H1 (cell line): ENCODE results near the gene GNG10. TPM values are rescaled to one million over a fixed set of nuclear protein-coding genes. Genes with fewer than 3 reads are reported as not detected.

Experiments used
- JUN ChIP-seq: IDR thresholded peaks from 2 replicates; pipeline ENCODE4 v1.6.1; 2011; ENCODE audit warnings: low read depth, mild to moderate bottlenecking, improper control_type of control experiment, low read length
- POLR2AphosphoS5 ChIP-seq: IDR thresholded peaks from 2 replicates; pipeline ENCODE4 v1.6.1; 2011; ENCODE audit warnings: low read depth, low read length
- RAD21 ChIP-seq, 2 experiments: IDR thresholded peaks in 1 of 2; conservative IDR thresholded peaks in 1 of 2; 2 replicates each; pipeline ENCODE4 v1.6.1; 2011; ENCODE audit warnings: low read depth in 2 of 2, low read length in 2 of 2, improper control_type of control experiment in 1 of 2, inconsistent platforms in 1 of 2, mild to moderate bottlenecking in 1 of 2, moderate library complexity in 1 of 2
- RNF2 ChIP-seq: fragments of 200-900, 300-1000 bp; sonication (generic); IDR thresholded peaks from 2 replicates; pipeline ENCODE4 v1.7.1; 2016; ENCODE audit warnings: borderline replicate concordance, low read depth, mild to moderate bottlenecking, antibody characterized with exemption, low read length; ENCODE audit not compliant: poor library complexity, severe bottlenecking; ENCODE audit errors: missing control alignments
- SUZ12 ChIP-seq: fragments of 200-600 bp; sonication (generic); IDR thresholded peaks from 2 replicates; pipeline ENCODE4 v1.6.1; 2012; ENCODE audit warnings: mild to moderate bottlenecking, inconsistent platforms, low read length, moderate library complexity, mixed read lengths
- polyA plus RNA-seq, 7 experiments: library from polyadenylated mRNA; depleted of rRNA in 3 of 7; stranded (reverse) in 5 of 7; unstranded in 2 of 7; fragments of >200 nt in 5 of 7; fragments of 200-250 nt in 2 of 7; gene quantifications; 1 replicate in 5 of 7; 2 replicates in 1 of 7; 4 replicates in 1 of 7; pipeline versions ENCODE4 v1.2.1 to v1.2.3, GENCODE V29; 2011 to 2013; ENCODE audit warnings: missing spikeins in 2 of 7, mixed read lengths in 2 of 7
- total RNA-seq: library from RNA; stranded (reverse); fragmentation: NEBNext Ultra II Directional; extraction: Animal tissue kit (Norgen Biotek cat#: 25700); gene quantifications from 2 replicates; pipeline ENCODE4 v1.2.1, GENCODE V29; 2021
- TF ChIP-seq, protein P1 (sequence below): IDR thresholded peaks from 2 replicates; pipeline ENCODE4 v1.6.1; 2011; ENCODE audit warnings: low read depth, mild to moderate bottlenecking, low read length; ENCODE audit not compliant: insufficient read depth

GNG10 gene
- total and polyA plus RNA-seq, 2 of the 8 experiments (the other 6 are each of a cell fraction or from before 2014, with no cell fraction given) = 24.7 to 28.5 TPM

GRCh38 chr9:111646417-111646816 lies 15.0 kb upstream of the GNG10 start (continued):
- TF ChIP-seq, protein P1, sequence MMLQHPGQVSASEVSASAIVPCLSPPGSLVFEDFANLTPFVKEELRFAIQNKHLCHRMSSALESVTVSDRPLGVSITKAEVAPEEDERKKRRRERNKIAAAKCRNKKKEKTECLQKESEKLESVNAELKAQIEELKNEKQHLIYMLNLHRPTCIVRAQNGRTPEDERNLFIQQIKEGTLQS = no peak
- TF ChIP-seq RAD21 (IDR thresholded peaks at IDR 0.05 in 1 of 2, conservative IDR thresholded peaks at IDR 0.05 in 1 of 2; ENCODE audit: low read depth in 2 of 2, low read length in 2 of 2) (no peak), SUZ12 (no peak), JUN (no peak), RNF2 (no peak), POLR2AphosphoS5 (no peak)
